Uterus (tissue), 2 donors: ENCODE data around the gene TOP1.

Experiments
- CTCF ChIP-seq, 4 experiments: fragments of 200-600 bp in 2 of 4; fragments of 450-650 bp in 2 of 4; sonication (generic) in 2 of 4; IDR thresholded peaks; one replicate each; pipeline ENCODE4 v1.5.1; 2016 to 2019; ENCODE audit warnings: antibody characterized with exemption in 4 of 4, mild to moderate bottlenecking in 2 of 4, moderate library complexity in 1 of 4
- POLR2A ChIP-seq, 2 donors: fragments of 450-650 bp; IDR thresholded peaks; one replicate each; pipeline ENCODE4 v1.6.1; 2016; ENCODE audit warnings: antibody characterized with exemption in 2 of 2, mild to moderate bottlenecking in 1 of 2, moderate library complexity in 1 of 2

GRCh38 chr20:41166201-41167117 is 137.8 kb downstream of the TOP1 start:
- no peak for TF ChIP-seq CTCF (IDR thresholded peaks at IDR 0.05)
- no peak for TF ChIP-seq POLR2A (IDR thresholded peaks at IDR 0.05)
